K562 (cell line): ENCODE measurements around the gene SMAD7. TPM values are rescaled to one million over a fixed set of nuclear protein-coding genes. Genes with fewer than 3 reads are reported as not detected.
A peak's percentile ranks its signal among the peaks of the same experiment; 100 is the strongest.

ENCODE experiments used
- CBFB ChIP-seq: sonication (generic); formaldehyde crosslinking; IDR thresholded peaks from 2 replicates; pipeline ENCODE4 v1.4.0; 2020; ENCODE audit warnings: mild to moderate bottlenecking, missing genetic modification reagents
- CBX8 ChIP-seq: fragments of 200-600 bp; sonication (generic); IDR thresholded peaks from 2 replicates; pipeline ENCODE4 v1.6.1; 2012; ENCODE audit warnings: borderline replicate concordance, mixed run types, low read depth, mild to moderate bottlenecking, moderate library complexity, mixed read lengths, low read length, control low read depth, inconsistent platforms; ENCODE audit not compliant: poor library complexity, severe bottlenecking; ENCODE audit errors: extremely low read depth
- CXXC5 ChIP-seq: fragments of 250-450 bp; sonication (Bioruptor Pico); IDR thresholded peaks from 2 replicates; pipeline ENCODE4 v1.8.0; 2022; ENCODE audit warnings: inconsistent platforms, mild to moderate bottlenecking, moderate library complexity
- ETV5 ChIP-seq: sonication (generic); formaldehyde crosslinking; IDR thresholded peaks from 2 replicates; pipeline ENCODE4 v1.4.0; 2020; ENCODE audit warnings: low read depth, mild to moderate bottlenecking, missing genetic modification reagents
- HMGXB4 ChIP-seq: sonication (generic); formaldehyde crosslinking; IDR thresholded peaks from 2 replicates; pipeline ENCODE4 v1.8.1; 2023; ENCODE audit warnings: mild to moderate bottlenecking, missing genetic modification reagents
- MBD1 ChIP-seq: fragments of 250-450 bp; sonication (Bioruptor Pico); IDR thresholded peaks from 2 replicates; pipeline ENCODE4 v1.8.0; 2022; ENCODE audit warnings: inconsistent platforms
- MBD2 ChIP-seq: sonication (generic); IDR thresholded peaks from 2 replicates; pipeline ENCODE4 v1.6.1; 2016; ENCODE audit warnings: low read depth, borderline replicate concordance
- POLR3G ChIP-seq: IDR thresholded peaks from 2 replicates; pipeline ENCODE4 v1.6.1; 2011; ENCODE audit not compliant: insufficient read length, insufficient replicate concordance; ENCODE audit errors: extremely low read depth
- RCOR1 ChIP-seq, 2 experiments: IDR thresholded peaks; 2 replicates each; pipeline ENCODE4 v1.6.1; 2012; ENCODE audit warnings: low read depth in 2 of 2, low read length in 2 of 2, borderline replicate concordance in 1 of 2, improper control_type of control experiment in 1 of 2
- SPI1 ChIP-seq: IDR thresholded peaks from 2 replicates; pipeline ENCODE4 v1.6.1; 2011; ENCODE audit warnings: low read depth, low read length, control low read depth, borderline replicate concordance
- TEAD4 ChIP-seq, 2 experiments: sonication (generic) in 1 of 2; formaldehyde crosslinking in 1 of 2; IDR thresholded peaks; 2 replicates each; pipeline versions ENCODE4 v1.6.1 to v1.8.0; 2012 to 2022; ENCODE audit warnings: borderline replicate concordance in 1 of 2, inconsistent platforms in 1 of 2, low read length in 1 of 2, mild to moderate bottlenecking in 1 of 2, missing genetic modification reagents in 1 of 2
- ZNF184 ChIP-seq: sonication (generic); formaldehyde crosslinking; IDR thresholded peaks from 2 replicates; pipeline ENCODE4 v1.5.0; 2020; ENCODE audit warnings: missing genetic modification reagents
- ZNF239 ChIP-seq: fragments of 250-450 bp; sonication (Bioruptor Pico); IDR thresholded peaks from 2 replicates; pipeline ENCODE4 v1.4.0; 2020; ENCODE audit warnings: mild to moderate bottlenecking
- ZNF57 ChIP-seq: fragments of 450-650 bp; formaldehyde crosslinking; IDR thresholded peaks from 2 replicates; pipeline ENCODE4 v1.4.0; 2020; ENCODE audit warnings: mild to moderate bottlenecking, moderate library complexity
- ZNF699 ChIP-seq: fragments of 250-450 bp; sonication (Bioruptor Pico); IDR thresholded peaks from 2 replicates; pipeline ENCODE4 v1.8.0; 2021; ENCODE audit warnings: mild to moderate bottlenecking, moderate library complexity; ENCODE audit not compliant: insufficient replicate concordance
- polyA plus RNA-seq, 8 experiments: library from polyadenylated mRNA; depleted of rRNA in 4 of 8; stranded (reverse) in 5 of 8; unstranded in 3 of 8; fragments of >200 nt; fragmentation: Nextera tagmentation in 2 of 8; fragmentation: Illumina TruSeq in 1 of 8; extraction: Ambion mirVana in 2 of 8; extraction: Trizol in 1 of 8; gene quantifications; 2 replicates each; pipeline versions ENCODE4 v1.2.1 to v1.2.3, GENCODE V29; 2011 to 2014; ENCODE audit warnings: inconsistent platforms in 1 of 8, missing spikeins in 1 of 8
- total RNA-seq, 7 experiments: library from RNA; depleted of rRNA in 6 of 7; stranded (reverse); fragments of >200 nt in 6 of 7; fragmentation: Illumina TruSeq in 2 of 7; extraction: Trizol in 2 of 7; gene quantifications; 2 replicates each; pipeline versions ENCODE4 v1.2.1 to v1.2.3, GENCODE V29; 2011 to 2021; ENCODE audit warnings: low replicate concordance in 1 of 7
- TF ChIP-seq, protein P1 (sequence below), 3 experiments: IDR thresholded peaks in 2 of 3; conservative IDR thresholded peaks in 1 of 3; 2 replicates each; pipeline ENCODE4 v1.5.1; 2011 to 2012; ENCODE audit warnings: low read length in 3 of 3, mild to moderate bottlenecking in 3 of 3, control low read depth in 2 of 3, improper control_type of control experiment in 1 of 3, inconsistent platforms in 1 of 3, low read depth in 1 of 3, mixed read lengths in 1 of 3, moderate library complexity in 1 of 3; ENCODE audit not compliant: insufficient read depth in 2 of 3

Gene SMAD7
- total and polyA plus RNA-seq, 9 of the 15 experiments (the other 6 are each of a cell fraction or from before 2014, with no cell fraction given), result 0.13 to 3.0 (median 1.6) TPM

DNA sequence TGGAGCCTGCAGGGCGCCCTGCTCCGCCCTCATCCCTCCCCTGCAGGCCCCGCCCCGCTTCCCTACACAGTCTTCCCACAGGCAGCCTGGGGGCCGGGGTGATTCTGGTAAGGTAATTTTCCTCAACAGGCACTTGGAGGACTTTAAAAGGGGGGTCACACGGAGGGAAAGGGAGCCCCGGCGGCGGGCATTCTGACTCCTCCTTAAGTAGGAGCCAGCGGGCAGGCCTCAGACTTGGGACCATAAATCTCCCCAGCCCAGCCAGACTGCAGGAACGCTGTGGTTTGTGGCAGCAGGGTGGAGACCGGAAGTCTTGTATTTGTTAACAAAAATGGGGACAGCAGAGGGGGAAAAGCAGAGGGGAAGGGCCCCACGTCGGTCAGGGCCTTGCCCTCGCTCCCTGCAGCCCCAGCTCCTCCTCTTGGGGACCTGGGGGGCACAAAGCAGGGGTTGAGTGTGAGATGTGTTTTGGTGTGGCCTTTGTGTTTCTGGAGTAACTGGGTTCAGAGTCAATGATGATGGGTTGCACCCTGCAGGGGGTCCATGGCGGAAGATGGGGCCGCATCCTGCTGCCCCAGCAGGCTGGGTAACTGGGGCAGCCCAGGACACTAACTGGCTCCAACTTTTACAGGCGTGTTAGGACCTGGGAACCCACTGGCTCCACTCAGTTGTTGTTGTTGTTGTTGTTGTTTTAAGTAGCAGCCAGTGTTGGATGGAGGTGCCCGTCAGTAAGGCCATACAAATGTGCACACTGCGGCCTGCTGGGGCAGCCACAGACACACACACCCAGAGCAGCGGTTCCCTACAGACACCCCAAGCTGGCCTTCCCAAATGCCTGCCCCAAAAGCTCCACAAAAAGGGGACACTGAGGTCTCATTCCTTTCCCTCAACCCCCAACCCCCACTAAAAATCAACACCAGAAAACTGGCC, 27.7 kb downstream of the SMAD7 start (continued):
- TF ChIP-seq ZNF699 (CRISPR knock-in tag) (no peak), ZNF184 (no peak), HMGXB4 (no peak), MBD1 (no peak), ZNF57 (CRISPR knock-in tag) (no peak), ETV5 (CRISPR knock-in tag) (peak; percentile 56; the same call in 1 of the 2 replicates), CXXC5 (CRISPR knock-in tag) (peak; percentile 11; the same call in 1 of the 2 replicates), RCOR1 (IDR thresholded peaks at IDR 0.05; ENCODE audit: borderline replicate concordance in 1 of 2, low read depth in 2 of 2, low read length in 2 of 2) (peak in 1 of 2 experiments; percentile 44; a peak in 1 of 4 replicates), MBD2 (no peak), CBFB (CRISPR knock-in tag) (no peak), POLR3G (no peak), SPI1 (peak; percentile 27; the same call in 1 of the 2 replicates), CBX8 (no peak), ZNF239 (CRISPR knock-in tag) (no peak), TEAD4 (IDR thresholded peaks at IDR 0.05; ENCODE audit: low read length) (peak; percentile 41; the same call in 1 of the 2 replicates), TEAD4 (CRISPR knock-in tag; IDR thresholded peaks at IDR 0.05; ENCODE audit: borderline replicate concordance) (no peak)
- TF ChIP-seq, protein P1, sequence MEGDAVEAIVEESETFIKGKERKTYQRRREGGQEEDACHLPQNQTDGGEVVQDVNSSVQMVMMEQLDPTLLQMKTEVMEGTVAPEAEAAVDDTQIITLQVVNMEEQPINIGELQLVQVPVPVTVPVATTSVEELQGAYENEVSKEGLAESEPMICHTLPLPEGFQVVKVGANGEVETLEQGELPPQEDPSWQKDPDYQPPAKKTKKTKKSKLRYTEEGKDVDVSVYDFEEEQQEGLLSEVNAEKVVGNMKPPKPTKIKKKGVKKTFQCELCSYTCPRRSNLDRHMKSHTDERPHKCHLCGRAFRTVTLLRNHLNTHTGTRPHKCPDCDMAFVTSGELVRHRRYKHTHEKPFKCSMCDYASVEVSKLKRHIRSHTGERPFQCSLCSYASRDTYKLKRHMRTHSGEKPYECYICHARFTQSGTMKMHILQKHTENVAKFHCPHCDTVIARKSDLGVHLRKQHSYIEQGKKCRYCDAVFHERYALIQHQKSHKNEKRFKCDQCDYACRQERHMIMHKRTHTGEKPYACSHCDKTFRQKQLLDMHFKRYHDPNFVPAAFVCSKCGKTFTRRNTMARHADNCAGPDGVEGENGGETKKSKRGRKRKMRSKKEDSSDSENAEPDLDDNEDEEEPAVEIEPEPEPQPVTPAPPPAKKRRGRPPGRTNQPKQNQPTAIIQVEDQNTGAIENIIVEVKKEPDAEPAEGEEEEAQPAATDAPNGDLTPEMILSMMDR (IDR thresholded peaks at IDR 0.05 in 2 of 3, conservative IDR thresholded peaks at IDR 0.05 in 1 of 3; ENCODE audit: insufficient read depth in 2 of 3, low read depth in 1 of 3, low read length in 3 of 3), result no peak
